GM18507 (cell line): ENCODE results near the gene RNF207.
A peak's percentile ranks its signal among the peaks of the same experiment; 100 is the strongest.

Experiments used
- DNase-seq: peaks from one replicate; pipeline ENCODE4 v3.0.0; 2011; ENCODE audit warnings: low read depth; ENCODE audit not compliant: insufficient read length; ENCODE audit errors: extremely low spot score
- FAIRE-seq: peaks from 2 replicates; lab custom pipeline; 2011; peaks lifted over from hg19 to GRCh38; lab: Jason Lieb, UNC

Gene RNF207

DNA sequence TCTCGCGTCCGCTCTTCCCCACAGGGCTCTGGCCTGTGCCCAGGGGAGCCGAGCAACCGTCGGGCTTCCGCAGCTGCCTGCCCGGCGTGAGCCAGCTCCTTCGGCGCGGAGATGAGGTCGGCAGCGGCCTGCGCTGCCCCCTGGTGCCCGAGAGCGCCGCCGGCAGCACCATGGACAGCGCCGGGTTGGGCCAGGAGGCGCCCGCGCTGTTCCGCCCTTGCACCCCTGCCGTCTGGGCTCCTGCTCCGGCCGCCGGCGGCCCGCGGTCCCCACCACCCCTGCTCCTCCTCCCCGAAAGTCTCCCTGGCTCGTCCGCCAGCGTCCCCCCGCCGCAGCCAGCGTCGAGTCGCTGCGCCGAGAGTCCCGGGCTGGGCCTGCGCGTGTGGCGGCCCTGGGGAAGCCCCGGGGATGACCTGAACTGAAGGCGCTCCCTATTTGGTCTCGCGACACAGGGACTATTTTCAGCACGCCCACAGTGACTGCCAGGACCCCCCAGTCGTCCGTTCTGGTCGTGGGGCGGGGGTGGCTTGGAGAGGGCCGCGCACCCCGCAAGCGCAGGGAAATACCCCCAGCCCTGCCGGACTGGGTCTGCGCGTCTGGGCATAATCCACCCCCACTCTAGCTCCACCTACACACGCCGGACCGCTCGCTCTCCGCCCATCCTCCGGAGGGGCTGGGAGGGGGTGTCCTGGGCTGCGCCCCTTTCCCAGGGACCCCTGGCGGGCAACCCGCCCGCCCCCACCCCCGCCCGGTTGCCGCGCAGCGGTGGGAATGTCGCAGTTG is 39.4 kb downstream of the RNF207 start:
- DNase-seq (peak; percentile 83), FAIRE-seq (peak; percentile 79)

DNA sequence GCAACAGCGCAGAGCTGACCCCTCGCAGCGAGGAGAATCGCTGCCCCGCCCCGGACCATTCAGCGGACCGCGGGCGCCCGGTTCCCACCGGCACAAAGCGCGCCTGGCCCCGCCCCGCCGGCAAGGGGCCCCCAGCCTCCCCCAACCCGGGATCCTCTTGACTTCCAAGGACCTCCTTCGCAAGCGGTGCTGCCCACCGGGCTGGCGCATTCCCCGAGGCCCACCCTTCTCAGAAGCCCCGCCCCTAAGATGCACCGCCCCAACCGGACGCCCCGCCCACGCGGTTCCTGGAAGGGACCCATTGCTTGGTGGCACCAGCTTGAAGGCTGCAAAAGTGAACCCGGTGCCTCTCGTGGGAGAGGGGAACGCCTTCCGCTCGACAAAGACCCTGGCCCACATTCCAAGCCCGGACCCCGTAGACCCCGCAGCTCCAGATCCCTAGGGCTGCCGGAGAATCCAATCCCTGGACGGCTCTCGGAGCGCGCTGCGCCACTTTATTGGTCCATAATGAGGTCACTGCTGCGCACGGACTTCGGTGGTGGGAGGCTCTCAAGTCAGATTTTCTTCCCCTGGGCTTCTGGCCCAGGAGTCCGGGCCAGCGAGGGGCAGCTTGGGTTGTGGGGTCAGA is 40.1 kb downstream of the RNF207 start:
- peak; percentile 50 for FAIRE-seq
- no peak for DNase-seq

GRCh38 chr1:6246497-6247467 is 40.9 kb downstream of the RNF207 start:
- FAIRE-seq (peak; percentile 78), DNase-seq (peak; percentile 79)

DNA sequence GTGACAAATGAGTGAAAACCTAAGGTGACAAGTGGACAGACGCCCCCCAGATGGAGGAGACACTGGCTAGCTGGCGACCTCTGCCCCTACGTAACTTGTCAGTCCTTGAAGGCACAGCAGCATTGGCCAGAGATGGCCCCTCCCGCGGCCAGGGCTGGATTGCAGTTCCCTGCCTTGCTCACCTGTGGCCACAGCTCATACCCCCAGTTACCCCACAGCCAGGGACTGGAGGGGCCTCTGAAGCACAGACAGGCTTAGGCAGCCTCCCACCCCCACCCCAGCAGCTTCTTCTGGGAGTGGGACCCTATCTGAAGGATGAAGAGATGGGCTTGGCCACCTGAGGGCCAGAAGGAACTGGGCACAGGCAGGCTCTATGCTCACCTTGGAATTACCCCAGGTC is 41.7 kb downstream of the RNF207 start:
- DNase-seq (no peak), FAIRE-seq (no peak)

GRCh38 chr1:6248161-6248776 is 42.4 kb downstream of the RNF207 start:
- no peak for DNase-seq
- no peak for FAIRE-seq

- DNase-seq = no peak
Measured at GRCh38 chr1:6248932-6249738, 43.2 kb downstream of the RNF207 start.

DNA sequence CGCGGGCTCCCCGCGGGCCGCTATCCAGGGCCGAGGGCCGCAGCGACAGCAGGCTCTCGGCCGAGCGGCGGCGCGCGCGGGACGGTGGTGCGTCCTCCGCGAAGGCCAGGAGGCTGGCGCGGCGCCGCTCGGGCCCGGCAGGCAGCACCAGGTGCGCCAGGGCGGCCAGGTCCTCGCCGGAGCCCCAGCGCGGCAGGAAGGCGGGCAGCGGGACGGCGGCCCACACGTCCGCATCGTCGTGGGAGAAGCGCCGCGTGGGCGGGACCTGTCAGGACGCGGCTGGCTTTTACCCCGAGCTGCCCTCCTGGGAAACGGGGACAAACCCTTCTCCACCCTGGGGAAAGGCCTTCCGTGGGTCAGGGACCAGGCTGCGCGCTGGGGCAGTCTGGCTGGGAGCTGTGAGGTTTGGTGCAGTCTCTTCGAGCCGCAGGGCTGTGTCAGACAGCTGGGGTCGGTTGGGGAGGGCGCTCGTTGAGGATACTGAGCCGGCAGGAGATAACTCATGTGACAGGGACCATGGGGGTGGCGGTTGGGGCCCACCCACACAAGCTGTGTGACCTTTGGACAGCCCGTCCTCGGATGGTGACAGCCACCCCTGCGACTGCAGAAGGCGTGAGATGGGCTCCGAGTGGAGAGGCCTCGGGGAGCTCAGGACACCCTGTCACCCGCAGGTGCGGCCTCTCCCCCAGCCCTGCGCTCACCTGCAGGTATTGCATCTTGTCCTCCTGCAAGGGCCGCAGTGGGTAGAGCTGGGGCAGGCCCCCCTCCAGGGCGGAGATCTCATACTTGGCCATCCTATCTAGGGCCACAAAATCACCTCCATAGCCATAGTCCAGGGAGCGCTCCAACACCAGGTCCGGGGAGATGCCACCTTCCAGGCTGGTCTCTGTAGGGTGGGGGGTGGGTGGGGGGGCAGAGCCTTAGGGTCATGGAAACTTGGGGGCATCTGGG is 44.1 kb downstream of the RNF207 start:
- no peak for FAIRE-seq
- no peak for DNase-seq

More at GRCh38 chr1:6248932-6249738, 43.2 kb downstream of the RNF207 start:
- no peak for FAIRE-seq

GRCh38 chr1:6251233-6251632 is 45.3 kb downstream of the RNF207 start:
- no peak for FAIRE-seq
- no peak for DNase-seq

DNA sequence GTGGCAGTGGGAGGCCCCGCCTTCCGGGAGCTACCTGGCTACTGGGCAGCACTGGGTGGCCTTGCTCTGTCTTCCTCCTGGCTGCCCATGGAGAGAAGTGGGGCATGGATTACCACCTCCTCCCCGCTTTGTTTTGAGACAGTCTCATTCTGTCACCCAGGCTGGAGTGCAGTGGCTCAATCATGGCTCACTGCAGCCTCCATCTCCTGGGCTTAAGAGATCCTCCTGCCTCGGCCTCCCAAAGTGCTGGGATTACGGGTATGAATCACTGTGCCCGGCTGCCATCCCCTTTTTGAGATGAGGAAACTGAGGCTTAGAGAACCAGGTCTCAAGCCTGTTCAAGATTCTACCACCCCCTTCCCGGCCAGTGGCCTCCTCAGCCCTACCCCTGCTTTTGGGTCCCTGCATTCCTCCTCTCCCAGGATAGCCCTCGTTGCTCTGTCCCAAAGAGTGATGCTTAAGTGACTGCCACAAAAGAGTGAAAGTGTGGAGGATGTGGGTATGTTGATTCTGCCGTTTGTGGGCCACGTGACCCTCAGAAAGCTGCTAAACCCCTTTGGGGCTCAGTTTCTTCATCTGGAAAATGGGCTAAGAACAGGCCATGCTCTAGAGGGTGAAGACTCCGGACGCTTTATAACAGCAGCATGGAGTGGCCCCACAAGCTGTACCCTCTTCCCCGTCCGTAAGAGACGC is 45.9 kb downstream of the RNF207 start:
- FAIRE-seq = no peak

DNA sequence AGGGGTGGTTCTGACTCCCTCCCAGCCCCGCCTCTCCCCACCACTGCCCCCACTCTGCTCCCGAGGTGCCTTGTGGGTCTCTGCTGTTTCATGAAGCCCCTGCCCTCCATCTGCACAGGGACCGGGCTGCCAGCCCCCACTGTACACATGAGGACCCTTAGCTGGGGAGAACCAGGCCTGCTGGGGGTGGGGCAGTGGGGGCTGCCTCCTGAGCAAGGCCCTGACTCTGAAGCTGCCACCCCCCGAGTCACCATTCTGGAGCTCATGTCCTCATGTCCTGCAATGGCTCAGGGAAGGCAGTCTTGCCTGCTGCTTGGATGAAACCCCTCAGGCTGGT is 46.4 kb downstream of the RNF207 start:
- no peak for FAIRE-seq
- no peak for DNase-seq

More for the DNA sequence above, 45.9 kb downstream of the RNF207 start:
- no peak for DNase-seq

GRCh38 chr1:6253380-6253779 is 47.5 kb downstream of the RNF207 start:
- FAIRE-seq (no peak), DNase-seq (no peak)

GRCh38 chr1:6254691-6255090 is 48.8 kb downstream of the RNF207 start:
- no peak for FAIRE-seq
- DNase-seq = no peak

DNA sequence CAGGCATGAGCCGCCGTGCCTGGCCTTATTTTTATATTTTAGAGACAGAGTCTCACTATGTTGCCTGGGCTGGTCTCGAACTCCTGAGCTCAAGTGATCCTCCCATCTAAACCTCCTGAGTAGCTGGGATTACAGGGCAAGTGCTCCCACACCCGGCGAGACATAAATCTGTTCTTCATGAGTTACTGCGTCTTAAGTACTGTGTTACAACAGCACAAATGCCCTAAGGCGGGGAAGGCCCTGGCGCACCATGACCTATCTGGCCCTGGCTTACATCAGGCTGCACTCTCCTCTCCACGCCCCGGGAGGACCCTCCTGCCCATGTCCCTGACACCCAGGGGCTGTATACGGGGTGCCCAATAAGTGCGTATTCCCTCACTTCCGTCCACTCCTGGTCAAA is 50.7 kb downstream of the RNF207 start:
- no peak for DNase-seq

GRCh38 chr1:6257541-6258069 is 51.7 kb downstream of the RNF207 start:
- DNase-seq = no peak
- no peak for FAIRE-seq

More for the DNA sequence above, 50.7 kb downstream of the RNF207 start:
- no peak for FAIRE-seq

DNA sequence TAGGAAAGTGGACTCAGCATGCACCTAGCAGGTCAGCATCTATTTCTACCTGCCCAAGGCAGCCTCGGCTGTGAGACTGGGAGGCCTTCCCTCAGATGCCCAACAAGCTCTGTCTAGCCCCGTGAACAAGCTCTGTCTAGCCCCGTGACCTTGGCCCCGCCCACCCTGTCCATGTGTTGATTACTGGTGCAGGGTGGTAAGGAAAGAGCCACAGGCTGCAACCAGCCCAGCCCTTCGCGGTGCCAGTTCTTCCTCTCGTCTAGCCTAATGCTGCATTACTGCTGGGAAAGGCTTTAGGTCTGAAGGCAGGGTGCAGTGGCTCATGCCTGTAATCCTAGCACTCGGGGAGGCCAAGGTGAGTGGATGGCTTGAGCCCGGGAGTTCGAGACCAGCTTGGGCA is 52.8 kb downstream of the RNF207 start:
- FAIRE-seq = no peak
- DNase-seq = no peak

- DNase-seq = peak; percentile 68
- peak; percentile 55 for FAIRE-seq
Measured at GRCh38 chr1:6259491-6260362, 53.8 kb downstream of the RNF207 start.
